HepG2 (cell line): ENCODE measurements around the gene CYBC1.

Source experiments
- ESRRA ChIP-seq: sonication (generic); formaldehyde crosslinking; IDR thresholded peaks from 2 replicates; pipeline ENCODE4 v1.5.1; 2020; ENCODE audit warnings: mild to moderate bottlenecking, low read depth, missing genetic modification reagents
- MAFK ChIP-seq, 2 experiments: IDR thresholded peaks in 1 of 2; conservative IDR thresholded peaks in 1 of 2; 2 replicates each; pipeline ENCODE4 v1.6.1; 2011; ENCODE audit warnings: improper control_type of control experiment in 2 of 2, low read length in 2 of 2
- TF ChIP-seq, protein P1 (sequence below): sonication (generic); formaldehyde crosslinking; IDR thresholded peaks from 2 replicates; pipeline ENCODE4 v1.4.0; 2020; ENCODE audit warnings: mild to moderate bottlenecking, missing genetic modification reagents

DNA sequence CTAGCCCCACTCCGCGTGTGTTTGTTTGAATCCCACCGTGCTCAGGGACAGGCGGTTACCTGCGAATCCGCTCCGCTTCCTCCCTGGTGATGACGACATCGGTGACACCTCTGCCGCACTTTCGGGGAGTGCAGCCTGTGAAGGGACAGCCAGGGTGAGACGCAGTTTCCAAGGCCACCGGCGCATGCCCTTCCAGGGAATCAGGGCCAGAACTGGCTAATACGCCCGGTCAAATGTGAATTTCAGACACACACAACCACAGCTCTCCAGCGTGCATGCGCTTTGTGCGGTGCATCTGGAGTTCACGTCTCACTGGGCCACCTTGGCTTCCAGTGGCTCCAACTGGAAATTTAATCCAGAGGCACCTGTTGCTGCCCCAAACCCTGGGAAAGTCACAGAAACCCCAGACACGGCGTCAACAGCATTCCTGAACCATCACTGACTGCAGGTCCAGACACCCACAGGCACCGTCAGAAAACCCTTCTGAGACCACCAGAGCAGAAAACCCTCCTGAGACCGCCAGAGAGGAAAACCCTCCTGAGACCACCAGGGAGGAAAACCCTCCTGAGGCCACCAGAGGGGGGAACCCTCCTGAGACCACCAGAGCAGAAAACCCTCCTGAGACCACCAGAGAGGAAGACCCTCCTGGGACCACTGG is 39.0 kb downstream of the CYBC1 start:
- TF ChIP-seq ESRRA (CRISPR knock-in tag) = no peak
- TF ChIP-seq MAFK (conservative IDR thresholded peaks at IDR 0.05 in 1 of 2, IDR thresholded peaks at IDR 0.05 in 1 of 2; ENCODE audit: low read length in 2 of 2) = no peak
- TF ChIP-seq, protein P1, sequence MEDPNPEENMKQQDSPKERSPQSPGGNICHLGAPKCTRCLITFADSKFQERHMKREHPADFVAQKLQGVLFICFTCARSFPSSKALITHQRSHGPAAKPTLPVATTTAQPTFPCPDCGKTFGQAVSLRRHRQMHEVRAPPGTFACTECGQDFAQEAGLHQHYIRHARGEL = no peak
